ENCODE results near the gene RPS21. TPM values are rescaled to one million over a fixed set of nuclear protein-coding genes. Genes with fewer than 3 reads are reported as not detected.

Gene RPS21
- total and polyA plus RNA-seq, 2 of the 13 experiments (the other 11 are each of a cell fraction or from before 2014, with no cell fraction given): 2,647 to 11,063 TPM

GRCh38 chr20:62382306-62383198 is 4.4 kb upstream of the RPS21 start (continued):
- TF ChIP-seq CENPBD1 (CRISPR knock-in tag; IDR thresholded peaks at IDR 0.05; ENCODE audit: borderline replicate concordance, low read depth): no peak
- TF ChIP-seq NRL (CRISPR knock-in tag; IDR thresholded peaks at IDR 0.05; ENCODE audit: borderline replicate concordance): no peak
- peak; percentile 42 for TF ChIP-seq PAXIP1 (CRISPR knock-in tag; conservative IDR thresholded peaks at IDR 0.05)
- TF ChIP-seq ARID2 (CRISPR knock-in tag; IDR thresholded peaks at IDR 0.05; ENCODE audit: borderline replicate concordance): no peak; the same call in 1 of the 2 replicates
- no peak; the same call in 1 of the 2 replicates for TF ChIP-seq ZNF766 (CRISPR knock-in tag; IDR thresholded peaks at IDR 0.05; ENCODE audit: borderline replicate concordance)
- peak; percentile 91 for TF ChIP-seq KLF12 (CRISPR knock-in tag; IDR thresholded peaks at IDR 0.05; ENCODE audit: borderline replicate concordance)
- no peak for TF ChIP-seq ADNP (CRISPR knock-in tag; IDR thresholded peaks at IDR 0.05)
- TF ChIP-seq RBM22 (optimal IDR thresholded peaks at IDR 0.05; ENCODE audit: low read length): peak; percentile 97
- peak; percentile 51; the same call in 1 of the 2 replicates for TF ChIP-seq KMT2B (CRISPR knock-in tag; IDR thresholded peaks at IDR 0.05)
- peak; percentile 77 for TF ChIP-seq THAP11 (CRISPR knock-in tag; IDR thresholded peaks at IDR 0.05)
- peak; percentile 92; the same call in 1 of the 2 replicates for TF ChIP-seq NFKB2 (CRISPR knock-in tag; IDR thresholded peaks at IDR 0.05; ENCODE audit: borderline replicate concordance)
- TF ChIP-seq SRSF1 (optimal IDR thresholded peaks at IDR 0.05; ENCODE audit: low read depth, low read length): peak; percentile 85
- TF ChIP-seq ZBED4 (CRISPR knock-in tag; IDR thresholded peaks at IDR 0.05; ENCODE audit: borderline replicate concordance): no peak; the same call in 1 of the 2 replicates
- TF ChIP-seq JUN (CRISPR knock-in tag; IDR thresholded peaks at IDR 0.05): no peak
- TF ChIP-seq RORA (CRISPR knock-in tag; IDR thresholded peaks at IDR 0.05): no peak
- no peak for TF ChIP-seq KDM6A (CRISPR knock-in tag; IDR thresholded peaks at IDR 0.05; ENCODE audit: low read depth)
- 0 out of 2 replicates have a peak, but pooled peaks have one; percentile 29 for TF ChIP-seq ZNF451 (CRISPR knock-in tag; IDR thresholded peaks at IDR 0.05)
- TF ChIP-seq ZNF83 (CRISPR knock-in tag; IDR thresholded peaks at IDR 0.05; ENCODE audit: borderline replicate concordance): no peak
- TF ChIP-seq HNF1B (CRISPR knock-in tag; IDR thresholded peaks at IDR 0.05): peak; percentile 88

Measured in HepG2 (cell line).